HepG2 (cell line): ENCODE data around the gene ZFP90. TPM values are rescaled to one million over a fixed set of nuclear protein-coding genes. Genes with fewer than 3 reads are reported as not detected.

Source experiments
- GATAD2A ChIP-seq: IDR thresholded peaks from 2 replicates; pipeline ENCODE4 v1.6.1; 2016
- SAP130 ChIP-seq: IDR thresholded peaks from 2 replicates; pipeline ENCODE4 v1.6.1; 2016; ENCODE audit warnings: low read depth
- ZBTB21 ChIP-seq: sonication (generic); formaldehyde crosslinking; IDR thresholded peaks from 2 replicates; pipeline ENCODE4 v1.4.0; 2020; ENCODE audit warnings: missing genetic modification reagents
- ZNF263 ChIP-seq: sonication (generic); formaldehyde crosslinking; IDR thresholded peaks from 2 replicates; pipeline ENCODE4 v1.4.0; 2020; ENCODE audit warnings: missing genetic modification reagents
- ZNF33A ChIP-seq: sonication (generic); formaldehyde crosslinking; IDR thresholded peaks from 2 replicates; pipeline ENCODE4 v1.5.1; 2020; ENCODE audit warnings: missing genetic modification reagents, mild to moderate bottlenecking, moderate library complexity, borderline replicate concordance
- ZNF496 ChIP-seq: sonication (generic); formaldehyde crosslinking; IDR thresholded peaks from 2 replicates; pipeline ENCODE4 v1.8.1; 2023; ENCODE audit warnings: mild to moderate bottlenecking, moderate library complexity, missing genetic modification reagents; ENCODE audit not compliant: insufficient replicate concordance
- ZNF550 ChIP-seq: sonication (generic); formaldehyde crosslinking; IDR thresholded peaks from 2 replicates; pipeline ENCODE4 v1.4.0; 2020; ENCODE audit warnings: mild to moderate bottlenecking, missing genetic modification reagents, borderline replicate concordance
- ZNF563 ChIP-seq: sonication (generic); formaldehyde crosslinking; IDR thresholded peaks from 2 replicates; pipeline ENCODE4 v1.8.0; 2022; ENCODE audit warnings: mild to moderate bottlenecking, moderate library complexity, missing genetic modification reagents
- ZNF766 ChIP-seq: sonication (generic); formaldehyde crosslinking; IDR thresholded peaks from 2 replicates; pipeline ENCODE4 v1.5.0; 2020; ENCODE audit warnings: missing genetic modification reagents, borderline replicate concordance
- ZNF776 ChIP-seq: sonication (generic); formaldehyde crosslinking; IDR thresholded peaks from 2 replicates; pipeline ENCODE4 v1.4.0; 2020; ENCODE audit warnings: mild to moderate bottlenecking, missing genetic modification reagents
- polyA plus RNA-seq, 8 experiments: library from polyadenylated mRNA; depleted of rRNA in 3 of 8; stranded (reverse) in 7 of 8; unstranded in 1 of 8; fragments of >200 nt; fragmentation: Illumina TruSeq in 4 of 8; extraction: Trizol in 4 of 8; gene quantifications; 2 replicates each; pipeline versions ENCODE4 v1.2.1 to v1.2.3, GENCODE V29; 2011 to 2016; ENCODE audit warnings: low read depth in 4 of 8, missing spikeins in 1 of 8, mixed read lengths in 1 of 8; ENCODE audit not compliant: insufficient read depth in 1 of 8
- total RNA-seq, 5 experiments: library from RNA; depleted of rRNA; stranded (reverse); fragments of >200 nt; fragmentation: Illumina TruSeq; extraction: Trizol; gene quantifications; 2 replicates each; pipeline ENCODE4 v1.2.3, GENCODE V29; 2016; ENCODE audit warnings: low read depth in 1 of 5
- TF ChIP-seq, protein P1 (sequence below): sonication (generic); formaldehyde crosslinking; IDR thresholded peaks from 2 replicates; pipeline ENCODE4 v1.4.0; 2020; ENCODE audit warnings: mild to moderate bottlenecking, missing genetic modification reagents
- TF ChIP-seq, protein P2 (sequence below): sonication (generic); formaldehyde crosslinking; IDR thresholded peaks from 2 replicates; pipeline ENCODE4 v1.4.0; 2020; ENCODE audit warnings: missing genetic modification reagents
- TF ChIP-seq, protein P3 (sequence below): sonication (generic); formaldehyde crosslinking; IDR thresholded peaks from 2 replicates; pipeline ENCODE4 v1.8.0; 2022; ENCODE audit warnings: mild to moderate bottlenecking, missing genetic modification reagents, moderate library complexity
- TF ChIP-seq, protein P4 (sequence below): sonication (generic); formaldehyde crosslinking; IDR thresholded peaks from 2 replicates; pipeline ENCODE4 v1.4.0; 2020; ENCODE audit warnings: missing genetic modification reagents
- TF ChIP-seq, protein P5 (sequence below): IDR thresholded peaks from 2 replicates; pipeline ENCODE4 v1.6.1; 2016; ENCODE audit warnings: control low read depth
- TF ChIP-seq, protein P6 (sequence below): sonication (generic); formaldehyde crosslinking; IDR thresholded peaks from 2 replicates; pipeline ENCODE4 v1.5.1; 2020; ENCODE audit warnings: mild to moderate bottlenecking, missing genetic modification reagents

Gene ZFP90
- total and polyA plus RNA-seq, 2 of the 13 experiments (the other 11 are each of a cell fraction or from before 2014, with no cell fraction given) = 17.6 to 18.9 TPM

DNA sequence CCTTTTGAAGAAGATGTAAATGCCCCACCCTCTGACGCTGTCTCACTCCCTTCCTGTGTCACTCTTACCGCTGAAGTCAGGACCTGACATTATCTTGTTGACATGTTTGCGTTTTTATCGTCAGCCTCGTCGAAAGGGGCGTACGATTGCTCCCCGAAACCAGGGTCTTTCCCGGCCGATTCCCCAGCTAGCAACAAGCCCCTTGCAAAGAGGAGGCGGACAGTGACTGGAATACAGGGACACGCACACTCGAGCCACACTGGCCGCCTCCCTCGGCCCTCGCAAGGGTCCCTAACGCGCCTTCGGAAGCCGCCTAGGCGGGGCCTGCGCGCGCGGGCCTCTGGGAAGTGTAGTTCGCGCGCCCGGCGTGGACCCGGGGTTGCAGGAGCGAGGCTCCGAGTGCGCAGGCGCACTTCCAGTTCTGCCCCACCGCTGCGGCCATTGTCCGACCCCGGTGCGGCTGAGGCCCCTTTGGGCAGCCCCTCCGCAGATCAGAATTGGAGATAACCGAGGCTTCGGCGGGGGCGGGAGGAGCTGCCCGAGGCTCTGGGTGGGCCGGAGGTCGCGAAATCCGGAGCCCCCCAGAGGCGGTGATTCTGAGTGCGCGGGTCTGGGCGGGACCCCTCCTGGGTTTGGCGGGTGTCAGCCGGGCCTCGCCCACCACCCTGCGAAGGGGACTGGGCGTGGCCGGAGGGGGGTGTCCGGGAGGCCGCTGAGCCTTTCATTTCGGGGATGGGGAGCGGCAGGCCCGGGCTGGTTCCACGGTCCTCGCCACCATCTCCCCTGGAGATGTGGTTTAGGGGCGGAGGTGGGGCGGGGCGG lies at the start of gene ZFP90 (continued):
- TF ChIP-seq SAP130 (CRISPR knock-in tag) = peak; percentile 52
- peak; percentile 30; the same call in 1 of the 2 replicates for TF ChIP-seq ZNF263 (CRISPR knock-in tag)
- TF ChIP-seq, protein P1, sequence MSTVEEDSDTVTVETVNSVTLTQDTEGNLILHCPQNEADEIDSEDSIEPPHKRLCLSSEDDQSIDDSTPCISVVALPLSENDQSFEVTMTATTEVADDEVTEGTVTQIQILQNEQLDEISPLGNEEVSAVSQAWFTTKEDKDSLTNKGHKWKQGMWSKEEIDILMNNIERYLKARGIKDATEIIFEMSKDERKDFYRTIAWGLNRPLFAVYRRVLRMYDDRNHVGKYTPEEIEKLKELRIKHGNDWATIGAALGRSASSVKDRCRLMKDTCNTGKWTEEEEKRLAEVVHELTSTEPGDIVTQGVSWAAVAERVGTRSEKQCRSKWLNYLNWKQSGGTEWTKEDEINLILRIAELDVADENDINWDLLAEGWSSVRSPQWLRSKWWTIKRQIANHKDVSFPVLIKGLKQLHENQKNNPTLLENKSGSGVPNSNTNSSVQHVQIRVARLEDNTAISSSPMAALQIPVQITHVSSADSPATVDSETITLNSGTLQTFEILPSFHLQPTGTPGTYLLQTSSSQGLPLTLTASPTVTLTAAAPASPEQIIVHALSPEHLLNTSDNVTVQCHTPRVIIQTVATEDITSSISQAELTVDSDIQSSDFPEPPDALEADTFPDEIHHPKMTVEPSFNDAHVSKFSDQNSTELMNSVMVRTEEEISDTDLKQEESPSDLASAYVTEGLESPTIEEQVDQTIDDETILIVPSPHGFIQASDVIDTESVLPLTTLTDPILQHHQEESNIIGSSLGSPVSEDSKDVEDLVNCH (CRISPR knock-in tag) = no peak
- no peak for TF ChIP-seq ZNF33A (CRISPR knock-in tag)
- TF ChIP-seq, protein P2, sequence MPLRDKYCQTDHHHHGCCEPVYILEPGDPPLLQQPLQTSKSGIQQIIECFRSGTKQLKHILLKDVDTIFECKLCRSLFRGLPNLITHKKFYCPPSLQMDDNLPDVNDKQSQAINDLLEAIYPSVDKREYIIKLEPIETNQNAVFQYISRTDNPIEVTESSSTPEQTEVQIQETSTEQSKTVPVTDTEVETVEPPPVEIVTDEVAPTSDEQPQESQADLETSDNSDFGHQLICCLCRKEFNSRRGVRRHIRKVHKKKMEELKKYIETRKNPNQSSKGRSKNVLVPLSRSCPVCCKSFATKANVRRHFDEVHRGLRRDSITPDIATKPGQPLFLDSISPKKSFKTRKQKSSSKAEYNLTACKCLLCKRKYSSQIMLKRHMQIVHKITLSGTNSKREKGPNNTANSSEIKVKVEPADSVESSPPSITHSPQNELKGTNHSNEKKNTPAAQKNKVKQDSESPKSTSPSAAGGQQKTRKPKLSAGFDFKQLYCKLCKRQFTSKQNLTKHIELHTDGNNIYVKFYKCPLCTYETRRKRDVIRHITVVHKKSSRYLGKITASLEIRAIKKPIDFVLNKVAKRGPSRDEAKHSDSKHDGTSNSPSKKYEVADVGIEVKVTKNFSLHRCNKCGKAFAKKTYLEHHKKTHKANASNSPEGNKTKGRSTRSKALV (CRISPR knock-in tag) = no peak; the same call in 1 of the 2 replicates
- TF ChIP-seq, protein P3, sequence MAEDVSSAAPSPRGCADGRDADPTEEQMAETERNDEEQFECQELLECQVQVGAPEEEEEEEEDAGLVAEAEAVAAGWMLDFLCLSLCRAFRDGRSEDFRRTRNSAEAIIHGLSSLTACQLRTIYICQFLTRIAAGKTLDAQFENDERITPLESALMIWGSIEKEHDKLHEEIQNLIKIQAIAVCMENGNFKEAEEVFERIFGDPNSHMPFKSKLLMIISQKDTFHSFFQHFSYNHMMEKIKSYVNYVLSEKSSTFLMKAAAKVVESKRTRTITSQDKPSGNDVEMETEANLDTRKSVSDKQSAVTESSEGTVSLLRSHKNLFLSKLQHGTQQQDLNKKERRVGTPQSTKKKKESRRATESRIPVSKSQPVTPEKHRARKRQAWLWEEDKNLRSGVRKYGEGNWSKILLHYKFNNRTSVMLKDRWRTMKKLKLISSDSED (CRISPR knock-in tag) = no peak
- TF ChIP-seq, protein P4, sequence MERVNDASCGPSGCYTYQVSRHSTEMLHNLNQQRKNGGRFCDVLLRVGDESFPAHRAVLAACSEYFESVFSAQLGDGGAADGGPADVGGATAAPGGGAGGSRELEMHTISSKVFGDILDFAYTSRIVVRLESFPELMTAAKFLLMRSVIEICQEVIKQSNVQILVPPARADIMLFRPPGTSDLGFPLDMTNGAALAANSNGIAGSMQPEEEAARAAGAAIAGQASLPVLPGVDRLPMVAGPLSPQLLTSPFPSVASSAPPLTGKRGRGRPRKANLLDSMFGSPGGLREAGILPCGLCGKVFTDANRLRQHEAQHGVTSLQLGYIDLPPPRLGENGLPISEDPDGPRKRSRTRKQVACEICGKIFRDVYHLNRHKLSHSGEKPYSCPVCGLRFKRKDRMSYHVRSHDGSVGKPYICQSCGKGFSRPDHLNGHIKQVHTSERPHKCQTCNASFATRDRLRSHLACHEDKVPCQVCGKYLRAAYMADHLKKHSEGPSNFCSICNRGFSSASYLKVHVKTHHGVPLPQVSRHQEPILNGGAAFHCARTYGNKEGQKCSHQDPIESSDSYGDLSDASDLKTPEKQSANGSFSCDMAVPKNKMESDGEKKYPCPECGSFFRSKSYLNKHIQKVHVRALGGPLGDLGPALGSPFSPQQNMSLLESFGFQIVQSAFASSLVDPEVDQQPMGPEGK (CRISPR knock-in tag) = peak; percentile 61
- TF ChIP-seq, protein P5, sequence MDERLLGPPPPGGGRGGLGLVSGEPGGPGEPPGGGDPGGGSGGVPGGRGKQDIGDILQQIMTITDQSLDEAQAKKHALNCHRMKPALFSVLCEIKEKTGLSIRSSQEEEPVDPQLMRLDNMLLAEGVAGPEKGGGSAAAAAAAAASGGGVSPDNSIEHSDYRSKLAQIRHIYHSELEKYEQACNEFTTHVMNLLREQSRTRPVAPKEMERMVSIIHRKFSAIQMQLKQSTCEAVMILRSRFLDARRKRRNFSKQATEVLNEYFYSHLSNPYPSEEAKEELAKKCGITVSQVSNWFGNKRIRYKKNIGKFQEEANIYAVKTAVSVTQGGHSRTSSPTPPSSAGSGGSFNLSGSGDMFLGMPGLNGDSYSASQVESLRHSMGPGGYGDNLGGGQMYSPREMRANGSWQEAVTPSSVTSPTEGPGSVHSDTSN (CRISPR knock-in tag) = no peak
- TF ChIP-seq GATAD2A (CRISPR knock-in tag) = peak; percentile 28; the same call in 1 of the 2 replicates
- 0 out of 2 replicates have a peak, but pooled peaks have one; percentile 42 for TF ChIP-seq ZNF563 (CRISPR knock-in tag)
- TF ChIP-seq ZNF496 (CRISPR knock-in tag) = no peak
- 0 out of 2 replicates have a peak, but pooled peaks have one; percentile 75 for TF ChIP-seq ZNF766
- TF ChIP-seq, protein P6, sequence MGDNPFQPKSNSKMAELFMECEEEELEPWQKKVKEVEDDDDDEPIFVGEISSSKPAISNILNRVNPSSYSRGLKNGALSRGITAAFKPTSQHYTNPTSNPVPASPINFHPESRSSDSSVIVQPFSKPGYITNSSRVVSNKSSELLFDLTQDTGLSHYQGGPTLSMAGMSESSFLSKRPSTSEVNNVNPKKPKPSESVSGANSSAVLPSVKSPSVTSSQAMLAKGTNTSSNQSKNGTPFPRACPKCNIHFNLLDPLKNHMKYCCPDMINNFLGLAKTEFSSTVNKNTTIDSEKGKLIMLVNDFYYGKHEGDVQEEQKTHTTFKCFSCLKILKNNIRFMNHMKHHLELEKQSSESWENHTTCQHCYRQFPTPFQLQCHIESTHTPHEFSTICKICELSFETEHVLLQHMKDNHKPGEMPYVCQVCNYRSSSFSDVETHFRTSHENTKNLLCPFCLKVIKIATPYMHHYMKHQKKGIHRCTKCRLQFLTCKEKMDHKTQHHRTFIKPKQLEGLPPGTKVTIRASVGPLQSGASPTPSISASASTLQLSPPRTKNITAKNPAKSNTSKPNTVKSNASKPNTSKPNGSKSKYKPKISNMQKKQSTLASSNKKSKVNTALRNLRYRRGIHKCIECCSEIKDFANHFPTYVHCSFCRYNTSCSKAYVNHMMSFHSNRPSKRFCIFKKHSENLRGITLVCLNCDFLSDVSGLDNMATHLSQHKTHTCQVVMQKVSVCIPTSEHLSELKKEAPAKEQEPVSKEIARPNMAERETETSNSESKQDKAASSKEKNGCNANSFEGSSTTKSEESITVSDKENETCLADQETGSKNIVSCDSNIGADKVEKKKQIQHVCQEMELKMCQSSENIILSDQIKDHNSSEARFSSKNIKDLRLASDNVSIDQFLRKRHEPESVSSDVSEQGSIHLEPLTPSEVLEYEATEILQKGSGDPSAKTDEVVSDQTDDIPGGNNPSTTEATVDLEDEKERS (CRISPR knock-in tag) = no peak; the same call in 1 of the 2 replicates
- TF ChIP-seq ZNF776 (CRISPR knock-in tag) = no peak
- no peak; the same call in 1 of the 2 replicates for TF ChIP-seq ZBTB21 (CRISPR knock-in tag)
- no peak for TF ChIP-seq ZNF550 (CRISPR knock-in tag)
